Body of pancreas (tissue), 4 donors: ENCODE results near the gene ELF1.

ENCODE experiments used
- POLR2A ChIP-seq, 3 donors: fragments of 450-650 bp; IDR thresholded peaks; one replicate each; pipeline ENCODE4 v1.6.1; 2016; ENCODE audit warnings: antibody characterized with exemption in 3 of 3, mild to moderate bottlenecking in 2 of 3
- TF ChIP-seq, protein P1 (sequence below), 7 experiments: fragments of 450-650 bp in 4 of 7; fragments of 200-600 bp in 3 of 7; sonication (generic) in 3 of 7; IDR thresholded peaks; one replicate each; pipeline ENCODE4 v1.5.1; 2016 to 2019; ENCODE audit warnings: antibody characterized with exemption in 7 of 7

DNA sequence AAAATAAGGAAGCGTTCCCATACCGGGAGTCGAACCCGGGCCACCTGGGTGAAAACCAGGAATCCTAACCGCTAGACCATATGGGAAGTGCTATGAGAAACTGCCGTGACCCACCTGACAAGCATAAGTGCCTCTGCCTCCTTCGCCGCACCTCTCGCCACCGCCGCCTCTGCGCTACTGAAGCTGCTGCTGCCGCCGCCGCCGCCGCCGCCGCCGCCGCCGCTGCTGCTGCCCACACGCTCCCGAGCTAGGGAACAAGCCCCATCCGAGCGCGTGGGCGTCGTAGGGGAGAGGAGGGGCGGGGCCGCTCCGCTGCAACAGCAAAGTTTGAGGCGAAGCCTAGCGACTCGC is 41.6 kb upstream of the ELF1 start:
- TF ChIP-seq POLR2A (IDR thresholded peaks at IDR 0.05): no peak
- TF ChIP-seq, protein P1, sequence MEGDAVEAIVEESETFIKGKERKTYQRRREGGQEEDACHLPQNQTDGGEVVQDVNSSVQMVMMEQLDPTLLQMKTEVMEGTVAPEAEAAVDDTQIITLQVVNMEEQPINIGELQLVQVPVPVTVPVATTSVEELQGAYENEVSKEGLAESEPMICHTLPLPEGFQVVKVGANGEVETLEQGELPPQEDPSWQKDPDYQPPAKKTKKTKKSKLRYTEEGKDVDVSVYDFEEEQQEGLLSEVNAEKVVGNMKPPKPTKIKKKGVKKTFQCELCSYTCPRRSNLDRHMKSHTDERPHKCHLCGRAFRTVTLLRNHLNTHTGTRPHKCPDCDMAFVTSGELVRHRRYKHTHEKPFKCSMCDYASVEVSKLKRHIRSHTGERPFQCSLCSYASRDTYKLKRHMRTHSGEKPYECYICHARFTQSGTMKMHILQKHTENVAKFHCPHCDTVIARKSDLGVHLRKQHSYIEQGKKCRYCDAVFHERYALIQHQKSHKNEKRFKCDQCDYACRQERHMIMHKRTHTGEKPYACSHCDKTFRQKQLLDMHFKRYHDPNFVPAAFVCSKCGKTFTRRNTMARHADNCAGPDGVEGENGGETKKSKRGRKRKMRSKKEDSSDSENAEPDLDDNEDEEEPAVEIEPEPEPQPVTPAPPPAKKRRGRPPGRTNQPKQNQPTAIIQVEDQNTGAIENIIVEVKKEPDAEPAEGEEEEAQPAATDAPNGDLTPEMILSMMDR (IDR thresholded peaks at IDR 0.05): no peak
